Hindlimb muscle (tissue), 1 donor: Measurements from ENCODE around the gene RTF2. TPM values are rescaled to one million over a fixed set of nuclear protein-coding genes. Genes with fewer than 3 reads are reported as not detected.
A peak's percentile ranks its signal among the peaks of the same experiment; 100 is the strongest.
"Not testable (repeated sequence)": the region's sequence is repeated elsewhere in the genome, so short reads cannot be mapped to it uniquely, and the experiment has no call there.

ENCODE experiments used
- DNase-seq: peaks from one replicate; pipeline ENCODE4 v3.0.0-alpha.2; 2013
- polyA plus RNA-seq: library from polyadenylated mRNA; unstranded; fragments of 120-200 nt; gene quantifications from one replicate; pipeline ENCODE4 v1.2.1, GENCODE V29; 2013; ENCODE audit not compliant: insufficient read length

Gene RTF2
- polyA plus RNA-seq, 1 donor: 99.0 TPM

DNA sequence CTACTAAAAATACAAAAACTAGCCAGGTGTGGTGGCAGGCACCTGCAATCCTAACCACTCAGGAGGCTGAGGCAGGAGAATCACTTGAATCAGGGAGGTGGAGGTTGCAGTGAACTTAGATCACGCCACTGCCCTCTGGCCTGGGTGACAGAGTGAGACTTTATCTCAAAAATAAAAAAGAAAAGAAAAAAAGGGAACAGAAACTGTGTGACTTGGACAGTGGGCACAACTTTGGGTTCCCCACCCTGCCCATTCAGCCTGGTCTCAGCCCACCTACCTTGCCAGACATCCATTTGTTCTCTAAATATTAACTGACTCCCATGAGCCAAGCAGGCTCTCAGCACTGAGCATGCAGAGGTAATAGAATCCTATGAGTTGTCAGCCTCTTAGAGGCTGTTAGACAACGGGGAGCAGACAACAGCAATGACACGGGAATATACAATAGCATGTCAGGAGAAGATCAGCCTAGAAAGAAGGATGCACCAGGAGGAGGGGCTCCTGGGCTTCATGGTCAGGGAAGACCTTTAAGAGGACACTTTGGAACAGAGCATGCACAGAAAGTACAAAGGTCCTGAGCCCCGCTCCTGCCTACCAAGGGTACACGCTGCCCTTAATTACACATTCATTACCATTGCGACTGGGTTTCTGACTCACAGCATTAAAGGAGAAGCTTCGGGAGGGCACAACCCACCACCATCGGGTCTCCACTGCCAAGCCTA lies 84.6 kb downstream of the RTF2 start:
- DNase-seq: no peak

DNA sequence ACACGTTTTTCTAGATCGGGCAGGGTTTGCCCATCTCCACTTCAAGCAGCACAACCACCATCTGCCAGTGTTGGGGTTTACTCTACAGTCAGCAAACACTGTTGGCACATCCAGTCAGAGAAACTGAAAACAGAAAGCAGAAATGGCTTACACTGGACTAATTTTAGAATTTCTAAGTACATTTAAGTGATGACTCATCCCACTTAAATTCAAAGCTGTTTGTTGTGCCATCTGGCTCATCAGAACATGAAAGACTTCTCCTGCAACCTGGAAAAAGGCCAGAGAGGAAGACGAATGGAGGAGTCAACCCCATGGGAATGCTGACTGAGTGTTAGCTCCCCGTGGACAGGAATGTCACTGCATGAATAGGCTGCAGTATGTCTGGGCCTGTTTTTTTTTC lies 86.4 kb downstream of the RTF2 start:
- DNase-seq: peak; percentile 19

DNA sequence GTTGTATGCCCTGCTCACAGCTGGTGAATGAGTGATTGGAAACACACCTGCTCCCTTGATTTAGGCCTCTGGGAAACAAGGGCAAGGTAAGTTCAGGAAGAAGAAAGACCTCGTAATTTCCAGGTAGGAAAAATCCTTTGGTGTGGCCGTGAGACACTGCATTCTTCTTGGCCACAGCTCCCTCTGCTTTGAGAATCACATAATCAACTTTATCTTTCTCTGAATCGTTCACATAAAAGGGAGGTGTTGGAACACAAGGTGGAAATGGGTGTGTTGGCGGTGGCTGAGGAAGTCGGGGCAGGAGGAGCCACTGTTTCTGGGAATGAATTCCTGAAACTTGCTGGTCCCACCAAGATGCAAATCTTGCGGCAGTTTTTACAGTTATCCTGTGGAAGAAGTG lies 90.5 kb downstream of the RTF2 start:
- DNase-seq: no peak

DNA sequence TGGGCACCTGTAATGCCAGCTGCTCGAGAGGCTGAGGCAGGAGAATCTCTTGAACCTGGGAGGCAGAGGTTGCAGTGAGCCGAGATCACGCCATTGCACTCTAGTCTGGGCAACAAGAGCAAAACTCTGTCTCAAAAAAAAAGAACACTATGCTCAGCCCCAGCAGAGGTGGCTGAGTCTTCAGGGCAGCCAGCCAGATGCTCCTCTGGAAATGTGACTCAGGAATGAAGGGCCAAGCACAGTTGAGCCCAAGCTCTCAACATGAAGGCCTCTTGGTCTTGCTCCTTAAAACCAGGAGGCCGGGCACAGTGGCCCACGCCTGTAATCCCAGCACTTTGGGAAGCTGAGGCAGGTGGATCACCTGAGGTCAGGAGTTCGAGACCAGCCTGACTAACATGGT lies 96.1 kb downstream of the RTF2 start:
- not testable (repeated sequence) for DNase-seq

DNA sequence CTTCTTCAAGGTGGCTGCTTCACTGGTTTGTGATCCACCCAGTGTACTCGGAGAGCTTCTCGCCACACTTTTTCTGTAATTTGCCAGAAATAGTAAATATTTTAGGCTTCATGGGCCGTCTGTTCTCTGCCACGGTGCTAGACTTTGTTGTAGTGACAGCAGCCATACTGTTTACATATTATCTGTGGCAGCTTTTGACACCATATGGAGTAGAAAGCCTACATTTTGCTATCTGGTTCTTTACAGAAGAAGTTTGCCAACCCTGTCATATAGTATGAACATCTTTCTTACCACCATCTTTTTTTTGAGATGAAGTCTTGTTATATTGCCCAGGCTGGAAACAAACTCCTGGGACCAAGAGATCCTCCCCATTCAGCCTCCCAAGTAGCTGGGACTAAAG lies 97.1 kb downstream of the RTF2 start:
- DNase-seq: no peak

DNA sequence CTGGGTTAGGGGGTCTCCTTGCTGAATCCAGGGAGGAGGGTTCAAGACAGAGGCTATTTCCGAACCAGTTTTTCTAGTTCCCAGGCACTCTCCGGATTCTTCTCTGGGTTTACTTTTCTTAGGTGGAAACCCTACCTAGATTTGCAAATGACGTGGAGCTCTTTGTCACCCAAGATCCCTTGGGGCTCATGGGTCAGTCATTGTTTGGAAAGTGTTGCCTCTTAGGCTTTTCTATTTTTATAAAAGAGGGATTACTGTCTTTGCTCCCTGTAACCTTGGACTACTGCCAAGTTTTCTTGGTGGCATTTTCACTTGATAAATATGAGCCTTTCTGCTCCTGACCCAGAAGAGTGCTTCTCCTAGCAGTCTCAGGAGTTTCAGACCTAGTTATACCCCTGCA lies 98.2 kb downstream of the RTF2 start:
- no peak for DNase-seq

Other genes with a start within 250 kb of the RTF2 start
- not detected for gene MC3R, start 219.9 kb upstream of the RTF2 start, polyA plus RNA-seq
- gene FAM210B, start 109.7 kb upstream of the RTF2 start, polyA plus RNA-seq: 32.6 TPM
- gene AURKA, start 76.4 kb upstream of the RTF2 start, polyA plus RNA-seq: 6.9 TPM
- gene CSTF1, start 76.0 kb upstream of the RTF2 start, polyA plus RNA-seq: 24.7 TPM
- gene CASS4, start 56.4 kb upstream of the RTF2 start, polyA plus RNA-seq: 6.9 TPM
- gene FAM209A, start 56.1 kb downstream of the RTF2 start, polyA plus RNA-seq: 0.37 TPM
- gene FAM209B, start 64.6 kb downstream of the RTF2 start, polyA plus RNA-seq: not detected
- 0.31 TPM for gene TFAP2C, start 160.7 kb downstream of the RTF2 start, polyA plus RNA-seq